Astrocyte (in vitro differentiated cells and primary cell): ENCODE data around the gene DLGAP5.

ENCODE experiments used
- EZH2 ChIP-seq: IDR thresholded peaks from 2 replicates; pipeline ENCODE4 v1.6.1; 2012; ENCODE audit warnings: mild to moderate bottlenecking, low read length, inconsistent platforms; ENCODE audit not compliant: insufficient read depth
- TF ChIP-seq, protein P1 (sequence below): IDR thresholded peaks from 2 replicates; pipeline ENCODE4 v1.5.1; 2011; ENCODE audit warnings: low read depth, mild to moderate bottlenecking, inconsistent platforms, low read length, moderate library complexity; ENCODE audit not compliant: insufficient read depth

DNA sequence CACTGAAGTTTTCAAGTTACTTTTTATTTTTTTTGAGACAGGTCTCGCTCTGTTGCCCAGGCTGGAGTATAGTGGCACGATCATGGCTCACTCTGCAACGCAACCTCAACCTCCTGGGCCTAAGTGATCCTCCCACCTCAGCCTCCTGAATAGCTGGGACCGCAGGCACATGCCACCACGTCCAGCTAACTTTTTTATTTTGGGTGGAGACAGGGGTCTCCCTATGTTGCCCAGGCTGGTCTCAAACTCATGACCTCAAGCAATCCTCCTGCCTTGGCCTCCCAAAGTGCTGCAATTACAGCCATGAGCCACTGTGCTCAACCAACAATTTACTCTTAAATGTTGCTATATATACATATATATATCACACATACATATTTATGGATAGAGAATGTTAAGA, 89.7 kb downstream of the DLGAP5 start:
- TF ChIP-seq, protein P1, sequence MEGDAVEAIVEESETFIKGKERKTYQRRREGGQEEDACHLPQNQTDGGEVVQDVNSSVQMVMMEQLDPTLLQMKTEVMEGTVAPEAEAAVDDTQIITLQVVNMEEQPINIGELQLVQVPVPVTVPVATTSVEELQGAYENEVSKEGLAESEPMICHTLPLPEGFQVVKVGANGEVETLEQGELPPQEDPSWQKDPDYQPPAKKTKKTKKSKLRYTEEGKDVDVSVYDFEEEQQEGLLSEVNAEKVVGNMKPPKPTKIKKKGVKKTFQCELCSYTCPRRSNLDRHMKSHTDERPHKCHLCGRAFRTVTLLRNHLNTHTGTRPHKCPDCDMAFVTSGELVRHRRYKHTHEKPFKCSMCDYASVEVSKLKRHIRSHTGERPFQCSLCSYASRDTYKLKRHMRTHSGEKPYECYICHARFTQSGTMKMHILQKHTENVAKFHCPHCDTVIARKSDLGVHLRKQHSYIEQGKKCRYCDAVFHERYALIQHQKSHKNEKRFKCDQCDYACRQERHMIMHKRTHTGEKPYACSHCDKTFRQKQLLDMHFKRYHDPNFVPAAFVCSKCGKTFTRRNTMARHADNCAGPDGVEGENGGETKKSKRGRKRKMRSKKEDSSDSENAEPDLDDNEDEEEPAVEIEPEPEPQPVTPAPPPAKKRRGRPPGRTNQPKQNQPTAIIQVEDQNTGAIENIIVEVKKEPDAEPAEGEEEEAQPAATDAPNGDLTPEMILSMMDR = no peak
- TF ChIP-seq EZH2 = no peak
